ENCODE results near the gene PARP6. TPM values are rescaled to one million over a fixed set of nuclear protein-coding genes. Genes with fewer than 3 reads are reported as not detected.
"Not testable (repeated sequence)": the region's sequence is repeated elsewhere in the genome, so short reads cannot be mapped to it uniquely, and the experiment has no call there.

Gene PARP6
- total RNA-seq, 1 donor from 2014 or later: 20.1 TPM

DNA sequence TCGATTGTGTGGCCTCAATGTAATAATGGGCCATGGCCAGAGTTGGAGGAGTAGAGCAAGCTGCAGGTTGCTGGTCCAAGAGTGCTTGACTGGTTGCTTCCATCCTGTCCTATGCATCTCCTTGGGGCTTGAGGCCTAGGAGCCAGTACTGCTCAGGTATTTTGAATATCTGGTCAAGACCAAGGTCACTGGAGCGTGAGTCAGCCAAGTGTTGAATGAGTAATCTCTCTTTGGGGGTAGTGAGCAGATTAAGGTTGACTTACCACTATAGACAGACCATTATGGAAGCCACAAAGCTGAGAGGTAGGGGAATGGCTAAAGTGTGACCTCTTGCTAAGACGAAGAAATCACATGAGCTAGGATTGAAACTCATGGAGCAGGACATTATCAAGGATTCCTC is 9.4 kb upstream of the PARP6 start:
- ATAC-seq (no peak), DNase-seq (ENCODE audit: low spot score) (no peak)

- peak; percentile 95 for ATAC-seq
- DNase-seq (ENCODE audit: low spot score): peak; percentile 63
Observed at GRCh38 chr15:72280751-72281150, 8.4 kb upstream of the PARP6 start.

DNA sequence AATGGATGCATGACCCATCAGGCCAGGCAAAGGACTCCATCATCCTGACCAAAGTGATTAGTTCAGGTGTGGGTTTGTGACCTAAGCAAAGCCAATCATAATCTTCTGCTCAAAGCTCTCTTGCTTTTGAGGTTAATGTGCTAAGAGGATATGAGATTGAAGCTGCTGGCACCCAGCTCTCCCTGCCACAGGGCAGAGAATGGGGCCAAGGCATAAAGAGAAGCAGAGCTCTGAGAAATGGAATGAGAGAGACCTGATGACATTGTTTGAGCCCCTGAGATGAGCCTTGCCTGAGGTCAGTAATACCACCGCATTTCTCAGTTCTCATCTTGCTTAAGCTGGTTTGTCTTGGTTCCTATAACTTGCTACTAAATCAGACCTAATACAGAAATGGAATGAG is 6.4 kb upstream of the PARP6 start:
- ATAC-seq (no peak), DNase-seq (ENCODE audit: low spot score) (no peak)

GRCh38 chr15:72276326-72276700 is 4.0 kb upstream of the PARP6 start:
- ATAC-seq (no peak), DNase-seq (ENCODE audit: low spot score) (no peak)

- not testable (repeated sequence) for ATAC-seq; DNase-seq (ENCODE audit: low spot score)
Observed at GRCh38 chr15:72275635-72276325, 3.4 kb upstream of the PARP6 start.

DNA sequence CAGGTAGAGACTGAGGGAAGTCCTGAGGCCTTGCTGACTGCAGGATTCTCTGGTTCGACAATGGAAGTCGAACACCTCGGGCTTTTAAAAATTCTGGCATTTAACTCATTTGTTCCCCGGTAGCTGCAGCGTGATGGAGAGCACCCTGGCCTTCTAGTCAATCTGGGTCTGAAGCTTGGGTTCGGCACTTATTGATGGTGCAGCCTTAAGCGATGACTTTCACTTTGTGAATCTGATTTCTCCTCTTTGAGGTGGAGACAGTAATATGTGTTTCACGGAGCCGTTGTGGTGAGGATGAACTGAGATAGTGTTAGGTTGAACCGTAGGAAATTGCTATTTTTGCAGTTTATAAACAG is 621 bp upstream of the PARP6 start:
- ATAC-seq: no peak
- no peak for DNase-seq (ENCODE audit: low spot score)

DNA sequence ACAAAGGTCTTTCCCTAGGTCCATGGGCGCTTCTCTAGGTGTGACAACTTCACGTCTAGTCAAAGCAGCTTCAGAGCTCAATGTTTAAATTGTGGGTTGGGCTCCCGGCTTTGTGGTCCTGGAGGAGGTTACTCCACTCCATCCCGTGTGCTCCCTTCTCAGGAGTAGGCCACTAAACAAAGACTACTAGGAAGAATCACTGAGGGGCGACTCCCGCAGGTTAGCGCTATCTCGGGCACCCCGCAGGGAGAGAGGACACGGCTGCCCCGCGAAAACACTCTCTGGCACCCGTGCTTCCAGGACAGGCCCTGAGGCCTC is 500 bp downstream of the PARP6 start:
- DNase-seq (ENCODE audit: low spot score): no peak
- peak; percentile 2 for ATAC-seq

- no peak for DNase-seq (ENCODE audit: low spot score)
- no peak for ATAC-seq
Observed at GRCh38 chr15:72271221-72271620, 1.1 kb downstream of the PARP6 start.

GRCh38 chr15:72269739-72270138 is 2.6 kb downstream of the PARP6 start:
- no peak for DNase-seq (ENCODE audit: low spot score)

DNA sequence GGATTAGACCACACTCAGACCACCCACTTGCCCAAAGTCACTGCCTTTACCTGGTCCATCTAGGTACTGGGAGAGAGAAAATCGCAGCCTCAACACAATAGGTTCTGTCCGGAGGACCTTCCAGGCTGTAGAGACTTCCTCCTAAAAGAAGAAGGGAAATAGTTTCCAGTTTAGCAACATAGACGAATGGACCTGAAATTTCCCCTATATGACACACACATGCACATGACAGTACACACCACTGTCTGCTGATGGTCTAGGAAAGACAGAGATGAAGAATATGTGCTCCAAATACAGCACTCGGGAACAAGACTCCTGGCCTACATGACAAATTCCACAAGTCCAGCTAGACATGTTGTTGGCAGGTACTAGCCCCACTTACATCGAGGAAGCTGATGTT is 7.3 kb downstream of the PARP6 start:
- ATAC-seq (no peak), DNase-seq (ENCODE audit: low spot score) (no peak)

More at GRCh38 chr15:72269739-72270138, 2.6 kb downstream of the PARP6 start:
- ATAC-seq: no peak

GRCh38 chr15:72252663-72253299 is 19.6 kb downstream of the PARP6 start:
- ATAC-seq: no peak
- no peak for DNase-seq (ENCODE audit: low spot score)

DNA sequence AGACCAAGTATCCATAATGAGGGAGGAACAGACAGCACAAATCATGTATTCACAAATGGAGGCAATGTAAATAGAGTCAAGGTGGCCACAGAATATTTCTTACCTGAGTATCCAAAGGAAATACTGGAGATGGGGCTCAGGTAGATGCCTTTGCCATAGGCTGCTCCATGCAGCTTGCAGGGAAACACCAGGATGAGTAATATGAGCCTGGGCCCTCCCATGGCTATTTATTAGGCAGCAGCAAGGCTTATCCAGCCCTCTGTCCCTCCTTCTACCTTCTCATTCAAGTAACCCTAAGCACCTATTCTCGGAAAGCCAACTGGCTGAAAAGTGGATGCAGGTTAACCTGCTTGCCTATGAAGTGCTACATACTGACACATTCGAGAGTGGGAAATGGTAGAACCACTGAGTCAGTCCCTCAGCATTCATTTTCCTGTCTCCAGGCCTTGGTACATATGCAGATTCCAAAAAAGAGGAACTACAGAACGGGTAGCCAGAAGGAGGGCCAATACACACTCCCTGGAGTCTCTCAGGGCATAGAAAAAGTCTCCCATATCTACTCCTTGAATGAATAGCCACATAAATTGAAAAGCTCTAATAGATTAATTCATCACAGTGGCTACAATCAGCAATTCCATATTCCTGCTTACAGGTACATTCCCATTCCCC is 23.1 kb downstream of the PARP6 start:
- ATAC-seq: no peak
- no peak for DNase-seq (ENCODE audit: low spot score)

- no peak for DNase-seq (ENCODE audit: low spot score)
- ATAC-seq: no peak
Observed at GRCh38 chr15:72248514-72248913, 23.8 kb downstream of the PARP6 start.

DNA sequence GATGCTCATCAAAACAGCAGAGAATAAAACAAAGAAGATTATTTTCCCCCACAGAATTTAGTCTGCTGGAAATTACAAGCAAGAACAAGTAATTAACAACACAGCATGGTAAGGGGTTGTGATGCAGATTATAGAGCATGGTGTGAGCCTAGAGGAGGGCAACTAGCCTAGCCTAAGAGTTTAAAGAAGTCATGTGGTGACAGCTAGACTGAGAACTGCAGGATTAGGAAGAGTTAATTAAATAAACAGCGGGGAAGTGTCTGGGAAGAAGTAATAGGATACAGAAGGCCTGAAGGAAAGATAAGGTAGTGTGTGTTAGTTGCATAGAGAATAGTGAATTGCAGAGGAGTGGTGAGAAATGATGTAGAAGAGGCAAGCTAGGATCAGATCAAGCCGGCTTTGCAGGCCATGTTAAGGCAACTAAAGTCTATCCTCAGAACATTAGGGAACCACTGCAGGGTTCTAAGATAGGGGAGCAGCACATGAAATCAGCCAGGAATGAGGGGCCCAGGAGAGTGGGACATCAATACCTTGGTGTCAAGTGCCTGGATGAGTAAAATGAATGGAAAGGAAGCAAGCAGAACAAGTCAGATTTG is 29.5 kb downstream of the PARP6 start:
- ATAC-seq: no peak
- DNase-seq (ENCODE audit: low spot score): no peak

- ATAC-seq (no peak), DNase-seq (ENCODE audit: low spot score) (no peak)
Observed at GRCh38 chr15:72239652-72240051, 32.7 kb downstream of the PARP6 start.

GRCh38 chr15:72238586-72238985 is 33.8 kb downstream of the PARP6 start:
- DNase-seq (ENCODE audit: low spot score) (no peak), ATAC-seq (no peak)

- ATAC-seq: no peak
Observed at GRCh38 chr15:72237853-72238224, 34.5 kb downstream of the PARP6 start.

GRCh38 chr15:72237029-72237852 is 35.1 kb downstream of the PARP6 start:
- no peak for DNase-seq (ENCODE audit: low spot score)
- no peak for ATAC-seq

More at GRCh38 chr15:72237853-72238224, 34.5 kb downstream of the PARP6 start:
- DNase-seq (ENCODE audit: low spot score): no peak

- no peak for DNase-seq (ENCODE audit: low spot score)
Observed at GRCh38 chr15:72236381-72237003, 35.9 kb downstream of the PARP6 start.

DNA sequence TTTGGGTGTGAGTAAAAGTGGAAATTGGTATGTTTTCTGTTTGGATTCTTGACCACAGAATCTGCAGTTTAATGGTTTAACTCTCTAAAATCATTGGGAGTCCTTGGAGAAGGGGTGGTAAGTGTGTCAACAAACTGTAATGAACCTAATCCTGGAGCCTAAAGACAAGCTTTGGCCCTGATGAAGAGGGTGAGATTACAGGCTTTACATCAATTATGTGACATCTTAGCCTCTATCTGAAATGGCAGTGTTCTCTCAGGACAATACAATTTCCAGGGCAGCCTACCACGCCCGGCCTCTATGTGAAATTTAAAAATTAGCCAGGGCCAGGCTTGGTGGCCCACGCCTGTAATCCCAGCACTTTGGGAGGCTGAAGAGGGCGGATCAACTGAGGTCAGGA is 37.1 kb downstream of the PARP6 start:
- no peak for DNase-seq (ENCODE audit: low spot score)
- ATAC-seq: no peak

More at GRCh38 chr15:72236381-72237003, 35.9 kb downstream of the PARP6 start:
- ATAC-seq: no peak

GRCh38 chr15:72233769-72234168 is 38.6 kb downstream of the PARP6 start:
- no peak for DNase-seq (ENCODE audit: low spot score)
- ATAC-seq: no peak
